HepG2 (cell line): Measurements from ENCODE around the gene ANKRD7. TPM values are rescaled to one million over a fixed set of nuclear protein-coding genes. Genes with fewer than 3 reads are reported as not detected.
A peak's percentile ranks its signal among the peaks of the same experiment; 100 is the strongest.

Experiments used
- ARNTL ChIP-seq: sonication (generic); formaldehyde crosslinking; IDR thresholded peaks from 2 replicates; pipeline ENCODE4 v1.4.0; 2020; ENCODE audit warnings: mild to moderate bottlenecking, missing genetic modification reagents
- DNMT3B ChIP-seq: conservative IDR thresholded peaks from 2 replicates; pipeline ENCODE4 v1.6.1; 2016; ENCODE audit warnings: missing biosample characterization, control low read depth
- DR1 ChIP-seq: sonication (generic); formaldehyde crosslinking; IDR thresholded peaks from 2 replicates; pipeline ENCODE4 v1.8.0; 2021; ENCODE audit warnings: mild to moderate bottlenecking, missing genetic modification reagents, inconsistent platforms
- EHMT2 ChIP-seq: fragments of 200-600 bp; sonication (generic); IDR thresholded peaks from 2 replicates; pipeline ENCODE4 v1.7.0; 2017; ENCODE audit warnings: antibody characterized with exemption, low read depth, low read length, borderline replicate concordance
- FOXJ3 ChIP-seq: sonication (generic); formaldehyde crosslinking; IDR thresholded peaks from 2 replicates; pipeline ENCODE4 v1.4.0; 2020; ENCODE audit warnings: missing genetic modification reagents, mild to moderate bottlenecking, borderline replicate concordance
- FOXK1 ChIP-seq: sonication (generic); formaldehyde crosslinking; IDR thresholded peaks from 2 replicates; pipeline ENCODE4 v1.4.0; 2020; ENCODE audit warnings: low read depth, missing genetic modification reagents, borderline replicate concordance
- GLI4 ChIP-seq: sonication (generic); formaldehyde crosslinking; IDR thresholded peaks from 2 replicates; pipeline ENCODE4 v1.5.1; 2020; ENCODE audit warnings: missing genetic modification reagents, mild to moderate bottlenecking, moderate library complexity, borderline replicate concordance
- HMGA1 ChIP-seq: sonication (generic); formaldehyde crosslinking; conservative IDR thresholded peaks from 2 replicates; pipeline ENCODE4 v1.4.0; 2020; ENCODE audit warnings: missing genetic modification reagents
- HOXA7 ChIP-seq: sonication (generic); formaldehyde crosslinking; IDR thresholded peaks from 2 replicates; pipeline ENCODE4 v1.8.1; 2022; ENCODE audit warnings: mild to moderate bottlenecking, missing genetic modification reagents, moderate library complexity
- MATR3 ChIP-seq: sonication (generic); formaldehyde crosslinking; IDR thresholded peaks from 2 replicates; pipeline ENCODE4 v1.4.0; 2020; ENCODE audit warnings: missing genetic modification reagents
- MIER2 ChIP-seq: IDR thresholded peaks from 2 replicates; pipeline ENCODE4 v1.6.1; 2016; ENCODE audit warnings: missing biosample characterization, missing genetic modification reagents
- MYC ChIP-seq: sonication (generic); formaldehyde crosslinking; IDR thresholded peaks from 2 replicates; pipeline ENCODE4 v1.9.0; 2021; ENCODE audit warnings: missing genetic modification reagents, borderline replicate concordance
- NBN ChIP-seq: fragments of 450-650 bp; conservative IDR thresholded peaks from 2 replicates; pipeline ENCODE4 v1.6.1; 2017
- NCOA5 ChIP-seq: sonication (generic); formaldehyde crosslinking; IDR thresholded peaks from 2 replicates; pipeline ENCODE4 v1.4.0; 2020; ENCODE audit warnings: missing genetic modification reagents
- NR2F1 ChIP-seq, 2 experiments: fragments of 450-650 bp in 1 of 2; formaldehyde crosslinking in 1 of 2; IDR thresholded peaks; 2 replicates each; pipeline versions ENCODE4 v1.5.0 to v1.6.1; 2016 to 2020; ENCODE audit warnings: mild to moderate bottlenecking in 1 of 2, missing compliant biosample characterization in 1 of 2, missing genetic modification reagents in 1 of 2, moderate library complexity in 1 of 2
- REPIN1 ChIP-seq: sonication (generic); formaldehyde crosslinking; IDR thresholded peaks from 2 replicates; pipeline ENCODE4 v1.8.0; 2022; ENCODE audit warnings: missing genetic modification reagents, low read depth, mild to moderate bottlenecking, borderline replicate concordance
- SMARCE1 ChIP-seq: fragments of 450-650 bp; IDR thresholded peaks from 2 replicates; pipeline ENCODE4 v1.6.1; 2017; ENCODE audit warnings: borderline replicate concordance
- SMC3 ChIP-seq: IDR thresholded peaks from 2 replicates; pipeline ENCODE4 v1.6.1; 2011; ENCODE audit warnings: low read length, improper control_type of control experiment
- SP5 ChIP-seq: IDR thresholded peaks from 2 replicates; pipeline ENCODE4 v1.6.1; 2016; ENCODE audit warnings: low read depth, borderline replicate concordance
- TARDBP ChIP-seq: sonication (generic); formaldehyde crosslinking; IDR thresholded peaks from 2 replicates; pipeline ENCODE4 v1.8.0; 2022; ENCODE audit warnings: mild to moderate bottlenecking, missing genetic modification reagents
- USF2 ChIP-seq, 2 experiments: sonication (generic) in 1 of 2; formaldehyde crosslinking in 1 of 2; IDR thresholded peaks; 2 replicates each; pipeline versions ENCODE4 v1.5.1 to v1.6.1; 2011 to 2020; ENCODE audit warnings: borderline replicate concordance in 1 of 2, low read depth in 1 of 2, low read length in 1 of 2, mild to moderate bottlenecking in 1 of 2, missing genetic modification reagents in 1 of 2, moderate library complexity in 1 of 2
- ZFP1 ChIP-seq: IDR thresholded peaks from 2 replicates; pipeline ENCODE4 v1.6.1; 2016
- ZFYVE20 ChIP-seq: sonication (generic); formaldehyde crosslinking; IDR thresholded peaks from 2 replicates; pipeline ENCODE4 v1.8.0; 2023; ENCODE audit warnings: low read depth, mild to moderate bottlenecking, moderate library complexity, missing genetic modification reagents, borderline replicate concordance
- ZMYM3 ChIP-seq: sonication (generic); formaldehyde crosslinking; IDR thresholded peaks from 2 replicates; pipeline ENCODE4 v1.5.1; 2020; ENCODE audit warnings: mild to moderate bottlenecking, missing genetic modification reagents
- ZNF274 ChIP-seq: sonication (generic); formaldehyde crosslinking; IDR thresholded peaks from 2 replicates; pipeline ENCODE4 v1.5.1; 2020; ENCODE audit warnings: mild to moderate bottlenecking, missing genetic modification reagents
- ZNF343 ChIP-seq: sonication (generic); formaldehyde crosslinking; IDR thresholded peaks from 2 replicates; pipeline ENCODE4 v1.4.0; 2020; ENCODE audit warnings: mild to moderate bottlenecking, missing genetic modification reagents
- ZNF451 ChIP-seq: sonication (generic); formaldehyde crosslinking; IDR thresholded peaks from 2 replicates; pipeline ENCODE4 v1.5.0; 2020; ENCODE audit warnings: mild to moderate bottlenecking, missing genetic modification reagents
- ZNF563 ChIP-seq: sonication (generic); formaldehyde crosslinking; IDR thresholded peaks from 2 replicates; pipeline ENCODE4 v1.8.0; 2022; ENCODE audit warnings: mild to moderate bottlenecking, moderate library complexity, missing genetic modification reagents
- ZNF615 ChIP-seq: sonication (generic); formaldehyde crosslinking; IDR thresholded peaks from 2 replicates; pipeline ENCODE4 v1.5.0; 2020; ENCODE audit warnings: mild to moderate bottlenecking, missing genetic modification reagents, borderline replicate concordance
- ZNF691 ChIP-seq: sonication (generic); formaldehyde crosslinking; IDR thresholded peaks from 2 replicates; pipeline ENCODE4 v1.4.0; 2020; ENCODE audit warnings: missing genetic modification reagents, low read depth, mild to moderate bottlenecking, borderline replicate concordance
- polyA plus RNA-seq, 8 experiments: library from polyadenylated mRNA; depleted of rRNA in 3 of 8; stranded (reverse) in 7 of 8; unstranded in 1 of 8; fragments of >200 nt; fragmentation: Illumina TruSeq in 4 of 8; extraction: Trizol in 4 of 8; gene quantifications; 2 replicates each; pipeline versions ENCODE4 v1.2.1 to v1.2.3, GENCODE V29; 2011 to 2016; ENCODE audit warnings: low read depth in 4 of 8, missing spikeins in 1 of 8, mixed read lengths in 1 of 8; ENCODE audit not compliant: insufficient read depth in 1 of 8
- total RNA-seq, 5 experiments: library from RNA; depleted of rRNA; stranded (reverse); fragments of >200 nt; fragmentation: Illumina TruSeq; extraction: Trizol; gene quantifications; 2 replicates each; pipeline ENCODE4 v1.2.3, GENCODE V29; 2016; ENCODE audit warnings: low read depth in 1 of 5

ANKRD7 gene
- total and polyA plus RNA-seq, 2 of the 13 experiments (the other 11 are each of a cell fraction or from before 2014, with no cell fraction given), result not detected

- no peak for TF ChIP-seq USF2 (IDR thresholded peaks at IDR 0.05; ENCODE audit: low read depth, low read length)
- no peak for TF ChIP-seq USF2 (CRISPR knock-in tag; IDR thresholded peaks at IDR 0.05; ENCODE audit: borderline replicate concordance)
- TF ChIP-seq TARDBP (CRISPR knock-in tag), result no peak
- peak; percentile 57; the same call in 1 of the 2 replicates for TF ChIP-seq MIER2 (CRISPR knock-in tag)
- TF ChIP-seq DNMT3B (CRISPR knock-in tag), result no peak
- no peak; the same call in none of the 2 replicates for TF ChIP-seq ZNF274 (CRISPR knock-in tag)
- TF ChIP-seq ZMYM3 (CRISPR knock-in tag), result no peak
- TF ChIP-seq NR2F1 (CRISPR knock-in tag; IDR thresholded peaks at IDR 0.05), result no peak
- no peak for TF ChIP-seq SP5
- TF ChIP-seq ZFYVE20 (CRISPR knock-in tag), result no peak
- no peak for TF ChIP-seq ZNF615 (CRISPR knock-in tag)
- no peak for TF ChIP-seq HOXA7
- TF ChIP-seq SMC3, result no peak
- TF ChIP-seq NCOA5 (CRISPR knock-in tag), result no peak
- TF ChIP-seq DR1, result peak; percentile 90
- no peak for TF ChIP-seq MATR3 (CRISPR knock-in tag)
- TF ChIP-seq ZNF451 (CRISPR knock-in tag), result no peak
- TF ChIP-seq ZNF563 (CRISPR knock-in tag), result peak; percentile 62; the same call in 1 of the 2 replicates
- TF ChIP-seq MYC (CRISPR knock-in tag), result peak; percentile 70; the same call in 1 of the 2 replicates
- no peak for TF ChIP-seq SMARCE1
- no peak for TF ChIP-seq HMGA1 (CRISPR knock-in tag)
- TF ChIP-seq NBN, result no peak
- no peak for TF ChIP-seq ZFP1 (CRISPR knock-in tag)
- TF ChIP-seq ZNF691 (CRISPR knock-in tag), result 0 out of 2 replicates have a peak, but pooled peaks have one; percentile 42
- TF ChIP-seq EHMT2, result no peak
- peak; percentile 14; the same call in 1 of the 2 replicates for TF ChIP-seq FOXJ3 (CRISPR knock-in tag)
- TF ChIP-seq GLI4 (CRISPR knock-in tag), result peak; percentile 77; the same call in 1 of the 2 replicates
- TF ChIP-seq ARNTL (CRISPR knock-in tag), result no peak
- peak; percentile 80 for TF ChIP-seq REPIN1 (CRISPR knock-in tag)
- peak; percentile 67; the same call in 1 of the 2 replicates for TF ChIP-seq FOXK1 (CRISPR knock-in tag)
- TF ChIP-seq ZNF343 (CRISPR knock-in tag), result no peak
Observed at GRCh38 chr7:118183786-118184564, 40.5 kb upstream of the ANKRD7 start, which contains the start of gene LSM8 (continued).
